ENCODE data around the gene CLCNKB.
A peak's percentile ranks its signal among the peaks of the same experiment; 100 is the strongest.
"Not testable (repeated sequence)": the region's sequence is repeated elsewhere in the genome, so short reads cannot be mapped to it uniquely, and the experiment has no call there.

The CLCNKB gene

DNA sequence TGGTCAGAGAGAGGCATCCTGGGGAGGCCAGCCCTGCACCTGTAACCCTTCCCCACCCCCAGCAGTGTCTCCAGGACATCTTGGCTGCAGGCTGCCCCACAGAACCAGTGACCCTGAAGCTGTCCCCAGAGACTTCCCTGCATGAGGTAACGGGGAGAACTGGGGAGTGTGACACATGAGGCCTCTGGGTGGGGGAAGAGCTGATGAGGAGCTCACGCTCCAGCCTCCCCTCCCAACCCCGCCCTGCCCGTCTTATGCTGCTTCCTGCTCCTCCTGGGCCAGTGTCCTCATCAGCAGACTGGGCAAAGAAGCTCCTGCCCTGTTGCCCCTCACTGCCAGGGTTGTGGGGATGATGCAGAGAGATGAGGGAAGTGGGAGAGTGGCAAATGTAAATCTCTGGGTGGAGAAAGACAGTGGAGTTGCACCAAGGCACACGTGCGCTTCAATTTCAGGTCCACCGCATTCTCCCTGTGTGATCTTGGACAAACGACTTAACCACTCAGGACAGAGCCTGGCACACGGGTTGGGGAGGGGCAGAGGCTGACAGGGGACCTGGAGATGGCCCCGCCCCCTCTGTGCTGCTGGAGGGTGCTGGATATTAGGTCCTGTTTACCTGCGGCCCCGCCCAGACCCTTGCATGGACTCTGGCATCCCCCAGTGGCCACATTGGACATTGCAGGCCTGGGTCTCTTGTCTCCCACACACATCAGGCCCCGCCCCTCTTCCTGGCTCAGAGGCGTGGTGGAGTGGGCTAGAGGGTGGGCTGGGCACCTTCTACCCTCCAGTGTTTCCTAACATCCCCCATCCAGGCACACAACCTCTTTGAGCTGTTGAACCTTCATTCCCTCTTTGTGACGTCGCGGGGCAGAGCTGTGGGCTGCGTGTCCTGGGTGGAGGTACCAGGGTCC, 12.3 kb downstream of the CLCNKB start:
- DNase-seq (ENCODE audit: low read depth) = peak; percentile 11
- TF ChIP-seq, protein P1, sequence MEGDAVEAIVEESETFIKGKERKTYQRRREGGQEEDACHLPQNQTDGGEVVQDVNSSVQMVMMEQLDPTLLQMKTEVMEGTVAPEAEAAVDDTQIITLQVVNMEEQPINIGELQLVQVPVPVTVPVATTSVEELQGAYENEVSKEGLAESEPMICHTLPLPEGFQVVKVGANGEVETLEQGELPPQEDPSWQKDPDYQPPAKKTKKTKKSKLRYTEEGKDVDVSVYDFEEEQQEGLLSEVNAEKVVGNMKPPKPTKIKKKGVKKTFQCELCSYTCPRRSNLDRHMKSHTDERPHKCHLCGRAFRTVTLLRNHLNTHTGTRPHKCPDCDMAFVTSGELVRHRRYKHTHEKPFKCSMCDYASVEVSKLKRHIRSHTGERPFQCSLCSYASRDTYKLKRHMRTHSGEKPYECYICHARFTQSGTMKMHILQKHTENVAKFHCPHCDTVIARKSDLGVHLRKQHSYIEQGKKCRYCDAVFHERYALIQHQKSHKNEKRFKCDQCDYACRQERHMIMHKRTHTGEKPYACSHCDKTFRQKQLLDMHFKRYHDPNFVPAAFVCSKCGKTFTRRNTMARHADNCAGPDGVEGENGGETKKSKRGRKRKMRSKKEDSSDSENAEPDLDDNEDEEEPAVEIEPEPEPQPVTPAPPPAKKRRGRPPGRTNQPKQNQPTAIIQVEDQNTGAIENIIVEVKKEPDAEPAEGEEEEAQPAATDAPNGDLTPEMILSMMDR (IDR thresholded peaks at IDR 0.05; ENCODE audit: control insufficient read depth, insufficient read depth, low read depth, low read length, missing control alignments) = peak; percentile 95
- H3K4me3 ChIP-seq (ENCODE audit: control insufficient read depth, low read depth, low read length) = no peak overlapping the region

DNA sequence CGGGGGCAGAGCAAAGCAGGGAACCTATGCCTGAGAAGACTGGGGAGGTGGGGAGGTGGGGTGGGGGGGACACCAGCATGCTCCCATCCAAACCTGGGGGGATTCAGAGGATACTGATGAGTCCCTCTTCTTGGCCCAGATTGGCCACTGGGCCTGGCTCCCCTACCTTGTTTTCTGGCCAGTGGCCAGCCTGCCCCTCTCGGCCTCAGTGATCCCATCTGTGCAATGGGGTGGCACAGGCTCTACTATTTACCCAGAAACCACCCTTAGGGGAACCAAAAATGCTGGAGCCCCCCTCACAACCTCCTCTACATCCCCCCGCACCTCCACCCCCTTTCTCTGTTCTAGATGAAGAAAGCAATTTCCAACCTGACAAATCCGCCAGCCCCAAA, 12.9 kb downstream of the CLCNKB start:
- H3K4me3 ChIP-seq (ENCODE audit: control insufficient read depth, low read depth, low read length); DNase-seq (ENCODE audit: low read depth): not testable (repeated sequence)

DNA sequence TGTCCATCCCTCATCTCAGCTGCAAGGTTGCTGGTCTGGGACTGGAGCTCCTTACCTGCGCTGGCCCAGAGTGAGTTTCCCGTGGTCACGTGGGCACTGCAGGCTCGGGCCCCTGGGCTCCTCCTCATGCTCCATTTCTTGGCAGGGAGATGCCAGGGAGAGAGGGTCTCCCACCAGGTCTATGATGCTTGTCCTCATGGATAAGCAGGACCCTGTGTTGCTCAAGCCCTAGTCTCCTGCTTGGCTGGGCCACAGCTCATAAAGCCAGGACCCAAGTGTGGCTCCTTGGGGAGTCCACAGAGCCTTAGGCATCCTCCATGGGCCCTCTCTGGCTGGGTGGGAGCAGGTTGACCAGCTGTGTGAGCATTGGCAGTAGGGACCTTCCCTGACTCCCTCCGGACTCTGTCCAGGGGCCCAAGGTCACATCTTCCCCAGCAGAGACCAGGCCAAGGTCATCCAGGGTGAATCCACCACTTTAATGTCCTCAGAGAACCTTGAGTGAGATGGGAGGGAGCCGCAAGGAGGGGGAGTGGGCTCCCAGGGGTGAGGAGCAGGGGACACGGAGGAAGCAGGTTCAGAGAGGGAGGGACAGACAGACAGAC, 13.8 kb downstream of the CLCNKB start:
- H3K4me3 ChIP-seq (ENCODE audit: control insufficient read depth, low read depth, low read length); DNase-seq (ENCODE audit: low read depth): not testable (repeated sequence)

DNA sequence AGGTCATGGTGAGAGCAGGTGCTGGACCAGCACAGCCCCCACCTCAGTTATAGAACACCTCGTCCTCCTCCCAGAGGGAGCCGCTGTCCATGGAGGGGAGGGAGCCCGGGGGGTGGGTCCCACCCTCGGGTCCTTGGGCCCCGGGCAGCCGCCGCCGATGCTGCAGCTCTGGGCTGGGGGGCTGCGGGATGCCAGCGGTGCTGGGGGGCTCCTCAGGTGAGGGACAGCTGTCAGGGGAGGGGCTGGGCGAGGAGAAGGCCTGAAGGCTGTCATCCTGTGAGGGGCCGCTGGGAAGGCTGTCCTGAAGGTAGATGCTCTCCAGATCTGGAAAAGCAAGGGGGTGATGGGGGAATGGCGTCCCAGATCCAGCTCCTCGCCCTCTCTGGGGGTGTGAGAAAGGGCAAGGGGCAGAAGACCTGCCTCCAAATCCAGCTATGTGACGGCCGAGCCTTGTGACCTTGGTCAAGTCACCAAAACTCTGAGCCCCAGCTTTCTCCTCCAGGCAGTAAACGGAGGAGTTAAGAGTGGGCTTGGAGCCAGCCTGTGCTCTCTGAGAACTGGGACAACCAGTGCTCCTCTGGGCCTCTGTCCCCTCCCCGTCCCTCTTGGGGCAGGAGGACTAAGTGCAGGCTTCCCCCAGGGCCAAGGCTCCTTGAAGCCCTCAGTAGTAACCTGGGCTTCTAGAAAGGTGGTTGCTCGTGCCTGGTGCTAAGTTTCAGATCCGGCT, 15.0 kb downstream of the CLCNKB start:
- H3K4me3 ChIP-seq (ENCODE audit: control insufficient read depth, low read depth, low read length); DNase-seq (ENCODE audit: low read depth): not testable (repeated sequence)

- H3K4me3 ChIP-seq (ENCODE audit: control insufficient read depth, low read depth, low read length) = no peak overlapping the region
- no peak for DNase-seq (ENCODE audit: low read depth)
- TF ChIP-seq, protein P1 (IDR thresholded peaks at IDR 0.05; ENCODE audit: control insufficient read depth, insufficient read depth, low read depth, low read length, missing control alignments) = no peak
These were observed 17.7 kb downstream of the CLCNKB start for GRCh38 chr1:16061266-16061665.

DNA sequence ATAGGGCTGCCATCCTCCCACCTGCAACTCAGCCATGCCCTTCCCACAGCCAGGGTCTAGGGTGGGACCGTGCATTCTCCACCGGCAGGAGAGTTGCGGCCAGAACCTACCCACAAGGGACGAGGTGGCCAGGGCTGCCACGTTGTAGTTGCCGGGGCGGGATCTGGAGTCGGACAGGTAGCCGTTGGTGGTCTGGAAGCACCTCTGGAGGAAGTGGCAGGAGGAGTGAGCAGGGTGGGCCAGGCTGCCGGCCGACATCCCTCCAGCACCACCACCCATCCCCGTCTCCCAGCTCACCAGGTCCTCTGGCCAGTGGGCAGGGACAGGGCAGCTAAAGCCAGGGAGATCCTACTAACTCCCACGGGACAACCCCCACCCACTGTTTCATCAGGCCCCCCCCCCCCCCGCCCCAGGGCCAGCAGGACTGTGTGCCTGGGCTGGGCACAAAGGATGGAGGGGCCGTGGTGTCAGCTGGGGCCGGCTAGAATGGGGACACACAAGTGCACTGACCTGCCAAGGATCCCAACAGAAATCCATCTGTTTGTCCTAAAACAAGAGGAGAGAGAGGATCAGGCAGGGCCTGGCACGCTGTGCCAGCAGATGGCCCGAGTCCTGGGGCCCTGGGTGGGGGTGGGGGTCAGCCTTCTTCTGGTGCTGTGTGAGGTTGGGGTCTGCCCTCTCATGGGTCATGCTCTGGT, 18.6 kb downstream of the CLCNKB start:
- not testable (repeated sequence) for DNase-seq (ENCODE audit: low read depth); H3K4me3 ChIP-seq (ENCODE audit: control insufficient read depth, low read depth, low read length)

- not testable (repeated sequence) for H3K4me3 ChIP-seq (ENCODE audit: control insufficient read depth, low read depth, low read length); DNase-seq (ENCODE audit: low read depth)
These were observed 19.1 kb downstream of the CLCNKB start for GRCh38 chr1:16062687-16063075.

DNA sequence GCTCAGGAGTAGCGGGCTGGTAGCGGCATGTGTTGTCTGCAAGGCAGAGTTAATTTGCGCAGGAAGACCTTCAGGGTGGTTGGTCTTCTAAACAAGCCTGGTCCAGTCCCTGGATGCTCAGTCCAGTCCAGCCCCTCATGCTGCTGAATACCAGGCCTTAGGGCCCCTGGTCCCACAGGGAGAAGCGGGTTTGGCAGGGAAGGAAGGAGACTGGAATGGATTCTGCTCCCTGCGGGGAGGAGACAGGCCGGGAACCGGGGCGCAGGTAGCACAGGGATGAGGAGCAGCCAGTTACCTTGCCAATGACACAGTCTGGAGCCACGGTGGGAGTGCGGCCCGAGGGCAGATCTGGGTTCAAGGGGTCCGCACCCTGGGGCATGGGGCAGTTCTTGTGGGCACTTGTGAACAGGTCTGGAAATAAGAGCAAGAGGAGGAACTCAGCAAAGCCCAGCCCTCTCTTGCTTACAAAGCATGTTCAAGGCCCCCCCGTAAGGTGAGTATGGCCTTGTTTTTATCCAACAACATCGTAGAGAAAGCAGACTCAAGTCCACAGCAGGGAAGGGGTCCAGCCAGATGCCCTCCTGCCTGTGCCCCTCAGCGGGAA, 19.7 kb downstream of the CLCNKB start:
- no peak for DNase-seq (ENCODE audit: low read depth)
- no peak overlapping the region for H3K4me3 ChIP-seq (ENCODE audit: control insufficient read depth, low read depth, low read length)
- TF ChIP-seq, protein P1 (IDR thresholded peaks at IDR 0.05; ENCODE audit: control insufficient read depth, insufficient read depth, low read depth, low read length, missing control alignments) = no peak

DNA sequence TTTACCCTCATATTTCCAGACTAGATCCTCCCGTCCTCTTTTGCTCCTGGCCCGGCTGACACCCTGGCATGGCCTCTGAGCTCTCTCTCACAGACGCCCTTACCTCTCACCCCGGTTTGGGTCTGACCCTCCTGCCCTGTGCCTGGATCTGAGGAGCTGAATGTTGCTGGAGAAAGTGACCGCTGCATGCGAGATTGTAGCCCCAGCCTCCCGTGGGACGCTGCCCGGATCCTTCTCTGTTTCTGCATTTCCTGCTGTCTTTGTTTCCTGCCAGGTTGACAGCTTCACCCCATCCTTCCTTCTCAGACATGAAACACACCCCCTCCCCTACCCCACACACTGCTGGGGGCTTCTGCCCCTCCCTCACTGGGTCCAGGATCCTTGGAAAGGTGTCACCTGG, 20.3 kb downstream of the CLCNKB start:
- H3K4me3 ChIP-seq (ENCODE audit: control insufficient read depth, low read depth, low read length) = no peak overlapping the region
- DNase-seq (ENCODE audit: low read depth) = no peak
- TF ChIP-seq, protein P1 (IDR thresholded peaks at IDR 0.05; ENCODE audit: control insufficient read depth, insufficient read depth, low read depth, low read length, missing control alignments) = no peak
